Activated naive CD8-positive, alpha-beta T cell treated with anti-CD3 and anti-CD28 coated beads for 36 hours (primary cell): Measurements from ENCODE around the gene CBFB. TPM values are rescaled to one million over a fixed set of nuclear protein-coding genes. Genes with fewer than 3 reads are reported as not detected.
"Not testable (repeated sequence)": the region's sequence is repeated elsewhere in the genome, so short reads cannot be mapped to it uniquely, and the experiment has no call there.

ENCODE experiments used
- DNase-seq: peaks from one replicate; pipeline ENCODE4 v3.0.0; 2021
- H3K27ac Mint-ChIP-seq: one replicate; pipeline ENCODE4 v1.8.0; 2022; ENCODE audit warnings: mild to moderate bottlenecking, moderate library complexity, mixed read lengths
- H3K27me3 Mint-ChIP-seq: one replicate; pipeline ENCODE4 v1.8.0; 2022; ENCODE audit warnings: mild to moderate bottlenecking, mixed read lengths
- H3K36me3 Mint-ChIP-seq: one replicate; pipeline ENCODE4 v1.8.0; 2021; ENCODE audit warnings: mild to moderate bottlenecking, mixed read lengths
- H3K4me1 Mint-ChIP-seq: one replicate; pipeline ENCODE4 v1.8.0; 2021; ENCODE audit warnings: mixed read lengths
- H3K4me3 Mint-ChIP-seq: one replicate; pipeline ENCODE4 v1.8.0; 2022; ENCODE audit warnings: mild to moderate bottlenecking, moderate library complexity, mixed read lengths
- H3K9me3 Mint-ChIP-seq: one replicate; pipeline ENCODE4 v1.8.0; 2022; ENCODE audit warnings: mixed read lengths
- total RNA-seq, 2 experiments: library from RNA; stranded (reverse); gene quantifications; one replicate each; pipeline ENCODE4 v1.2.3, GENCODE V29; 2021

CBFB gene
- total RNA-seq, 2 experiments from 2014 or later, result 110 to 114 TPM

- Mint-ChIP-seq H3K9me3 (no peaks in the 10 kb centered on the region), H3K4me3 (no peak overlapping the region), H3K36me3 (peaks cover 1% of the 10 kb centered on the region), H3K27me3 (no peaks in the 10 kb centered on the region), H3K4me1 (peaks cover 25% of the 10 kb centered on the region), H3K27ac (no peak overlapping the region)
- no peak for DNase-seq
These were observed 83.8 kb downstream of the CBFB start for GRCh38 chr16:67112591-67113399.

GRCh38 chr16:67114793-67115192 is 85.8 kb downstream of the CBFB start:
- peaks cover 1% of the 10 kb centered on the region for H3K36me3 Mint-ChIP-seq
- no peaks in the 10 kb centered on the region for H3K27me3 Mint-ChIP-seq
- peaks cover 20% of the 10 kb centered on the region for H3K4me1 Mint-ChIP-seq
- H3K4me3 Mint-ChIP-seq, result no peak overlapping the region
- DNase-seq, result no peak
- H3K9me3 Mint-ChIP-seq, result no peaks in the 10 kb centered on the region
- no peak overlapping the region for H3K27ac Mint-ChIP-seq

- H3K27ac Mint-ChIP-seq, result no peak overlapping the region
- peaks cover 4% of the 10 kb centered on the region for H3K36me3 Mint-ChIP-seq
These were observed 86.7 kb downstream of the CBFB start for GRCh38 chr16:67115639-67116038.

GRCh38 chr16:67116388-67117311 is 87.7 kb downstream of the CBFB start:
- Mint-ChIP-seq H3K27me3 (no peaks in the 10 kb centered on the region), H3K27ac (no peak overlapping the region), H3K4me1 (peaks cover 12% of the 10 kb centered on the region), H3K36me3 (peaks cover 7% of the 10 kb centered on the region), H3K4me3 (no peak overlapping the region), H3K9me3 (no peaks in the 10 kb centered on the region)
- no peak for DNase-seq

More at GRCh38 chr16:67115639-67116038, 86.7 kb downstream of the CBFB start:
- H3K4me1 Mint-ChIP-seq, result peaks cover 20% of the 10 kb centered on the region
- no peaks in the 10 kb centered on the region for H3K9me3 Mint-ChIP-seq
- H3K4me3 Mint-ChIP-seq, result no peak overlapping the region
- no peak for DNase-seq
- H3K27me3 Mint-ChIP-seq, result no peaks in the 10 kb centered on the region

GRCh38 chr16:67117716-67118115 is 88.8 kb downstream of the CBFB start:
- Mint-ChIP-seq H3K27ac (no peak overlapping the region), H3K27me3 (no peaks in the 10 kb centered on the region), H3K4me3 (no peak overlapping the region), H3K36me3 (peaks cover 10% of the 10 kb centered on the region), H3K4me1 (peaks cover 5% of the 10 kb centered on the region), H3K9me3 (no peaks in the 10 kb centered on the region)
- no peak for DNase-seq

- no peak overlapping the region for H3K4me3 Mint-ChIP-seq
- no peaks in the 10 kb centered on the region for H3K27me3 Mint-ChIP-seq
- H3K36me3 Mint-ChIP-seq, result peaks cover 19% of the 10 kb centered on the region
- H3K9me3 Mint-ChIP-seq, result no peaks in the 10 kb centered on the region
- no peak for DNase-seq
- no peak overlapping the region for H3K27ac Mint-ChIP-seq
- no peaks in the 10 kb centered on the region for H3K4me1 Mint-ChIP-seq
These were observed 91.1 kb downstream of the CBFB start for GRCh38 chr16:67120025-67120424.

- peaks cover 26% of the 10 kb centered on the region for H3K36me3 Mint-ChIP-seq
- H3K27me3 Mint-ChIP-seq, H3K9me3 Mint-ChIP-seq, H3K4me1 Mint-ChIP-seq, H3K4me3 Mint-ChIP-seq, H3K27ac Mint-ChIP-seq, DNase-seq: not testable (repeated sequence)
These were observed 93.8 kb downstream of the CBFB start for GRCh38 chr16:67122799-67123198.

GRCh38 chr16:67128417-67128816 is 99.5 kb downstream of the CBFB start:
- H3K36me3 Mint-ChIP-seq, result peaks cover 23% of the 10 kb centered on the region
- no peaks in the 10 kb centered on the region for H3K27me3 Mint-ChIP-seq
- H3K9me3 Mint-ChIP-seq, result no peaks in the 10 kb centered on the region
- no peaks in the 10 kb centered on the region for H3K4me1 Mint-ChIP-seq
- DNase-seq, result no peak
- H3K27ac Mint-ChIP-seq, result no peak overlapping the region
- H3K4me3 Mint-ChIP-seq, result no peak overlapping the region

- Mint-ChIP-seq H3K36me3 (peaks cover 22% of the 10 kb centered on the region), H3K4me1 (no peaks in the 10 kb centered on the region), H3K9me3 (no peaks in the 10 kb centered on the region), H3K27ac (no peak overlapping the region), H3K27me3 (no peaks in the 10 kb centered on the region), H3K4me3 (no peak overlapping the region)
- no peak for DNase-seq
These were observed 99.9 kb downstream of the CBFB start for GRCh38 chr16:67128887-67129286.

GRCh38 chr16:67129422-67129821 is 100.5 kb downstream of the CBFB start:
- Mint-ChIP-seq H3K27ac (no peak overlapping the region), H3K9me3 (no peaks in the 10 kb centered on the region), H3K27me3 (no peaks in the 10 kb centered on the region), H3K36me3 (peaks cover 23% of the 10 kb centered on the region), H3K4me1 (no peaks in the 10 kb centered on the region), H3K4me3 (no peak overlapping the region)
- no peak for DNase-seq

GRCh38 chr16:67137605-67138004 is 108.7 kb downstream of the CBFB start:
- Mint-ChIP-seq H3K27me3 (no peaks in the 10 kb centered on the region), H3K27ac (no peak overlapping the region), H3K9me3 (no peaks in the 10 kb centered on the region), H3K4me3 (no peak overlapping the region), H3K4me1 (no peaks in the 10 kb centered on the region), H3K36me3 (peaks cover 35% of the 10 kb centered on the region)
- no peak for DNase-seq

- no peak overlapping the region for H3K27ac Mint-ChIP-seq
- H3K9me3 Mint-ChIP-seq, result no peaks in the 10 kb centered on the region
- H3K4me3 Mint-ChIP-seq, result no peak overlapping the region
- H3K27me3 Mint-ChIP-seq, result no peaks in the 10 kb centered on the region
- no peaks in the 10 kb centered on the region for H3K4me1 Mint-ChIP-seq
- H3K36me3 Mint-ChIP-seq, result peaks cover 38% of the 10 kb centered on the region
- no peak for DNase-seq
These were observed 112.4 kb downstream of the CBFB start for GRCh38 chr16:67141391-67141790.

- Mint-ChIP-seq H3K27me3 (no peaks in the 10 kb centered on the region), H3K36me3 (peaks cover 42% of the 10 kb centered on the region), H3K27ac (no peak overlapping the region), H3K9me3 (no peaks in the 10 kb centered on the region), H3K4me1 (no peaks in the 10 kb centered on the region), H3K4me3 (no peak overlapping the region)
- DNase-seq, result no peak
These were observed 113.4 kb downstream of the CBFB start for GRCh38 chr16:67142342-67142741.

- H3K27ac Mint-ChIP-seq, result no peak overlapping the region
- H3K36me3 Mint-ChIP-seq, result peaks cover 59% of the 10 kb centered on the region
- H3K9me3 Mint-ChIP-seq, result no peaks in the 10 kb centered on the region
- H3K4me3 Mint-ChIP-seq, result no peak overlapping the region
- peaks cover 12% of the 10 kb centered on the region for H3K27me3 Mint-ChIP-seq
- no peaks in the 10 kb centered on the region for H3K4me1 Mint-ChIP-seq
- DNase-seq, result no peak
These were observed 116.0 kb downstream of the CBFB start for GRCh38 chr16:67144943-67145342.

GRCh38 chr16:67145746-67146145 is 116.8 kb downstream of the CBFB start:
- H3K4me1 Mint-ChIP-seq, result no peaks in the 10 kb centered on the region
- no peak overlapping the region for H3K4me3 Mint-ChIP-seq
- peaks cover 12% of the 10 kb centered on the region for H3K27me3 Mint-ChIP-seq
- DNase-seq, result no peak
- peaks cover 52% of the 10 kb centered on the region for H3K36me3 Mint-ChIP-seq
- no peak overlapping the region for H3K27ac Mint-ChIP-seq
- H3K9me3 Mint-ChIP-seq, result no peaks in the 10 kb centered on the region
